HG03520 (cell line): ENCODE data around the gene PSMD14.

Source experiments
- ATAC-seq: cut with Tn5 transposase; IDR thresholded peaks from one replicate; pipeline ENCODE4 v1.9.1; 2021; ENCODE audit warnings: mild to moderate bottlenecking, moderate library complexity; ENCODE audit not compliant: unreplicated experiment

PSMD14 gene

GRCh38 chr2:161379740-161380139 is 71.5 kb downstream of the PSMD14 start:
- ATAC-seq = no peak

GRCh38 chr2:161381546-161381945 is 73.3 kb downstream of the PSMD14 start:
- no peak for ATAC-seq

GRCh38 chr2:161382747-161383146 is 74.5 kb downstream of the PSMD14 start:
- ATAC-seq = no peak

- ATAC-seq = peak; percentile 82
These were observed 76.6 kb downstream of the PSMD14 start for GRCh38 chr2:161384864-161385263.

GRCh38 chr2:161386228-161386824 is 78.1 kb downstream of the PSMD14 start:
- peak; percentile 43 for ATAC-seq

- no peak for ATAC-seq
These were observed 80.0 kb downstream of the PSMD14 start for GRCh38 chr2:161388146-161388779.

GRCh38 chr2:161391737-161392506 is 83.7 kb downstream of the PSMD14 start:
- no peak for ATAC-seq

- no peak for ATAC-seq
These were observed 91.9 kb downstream of the PSMD14 start for GRCh38 chr2:161400076-161400475.

- no peak for ATAC-seq
These were observed 94.1 kb downstream of the PSMD14 start for GRCh38 chr2:161402297-161402696.

GRCh38 chr2:161406316-161406715 is 98.1 kb downstream of the PSMD14 start:
- no peak for ATAC-seq

- ATAC-seq = no peak
These were observed 99.4 kb downstream of the PSMD14 start for GRCh38 chr2:161407597-161407996.

- no peak for ATAC-seq
These were observed 101.2 kb downstream of the PSMD14 start for GRCh38 chr2:161409308-161409907.

- no peak for ATAC-seq
These were observed 104.1 kb downstream of the PSMD14 start for GRCh38 chr2:161412346-161412745.

- ATAC-seq = no peak
These were observed 106.1 kb downstream of the PSMD14 start for GRCh38 chr2:161414042-161415033.

GRCh38 chr2:161415034-161415986 is 107.1 kb downstream of the PSMD14 start:
- no peak for ATAC-seq

- ATAC-seq = no peak
These were observed 107.9 kb downstream of the PSMD14 start, which contains the start of gene TBR1 for GRCh38 chr2:161415987-161416707. TBR1 (plus strand) TSS chr2:161416297; CDS start chr2:161416411, 114 bp downstream.

- ATAC-seq = no peak
These were observed 108.6 kb downstream of the PSMD14 start for GRCh38 chr2:161416708-161417437.
